HepG2 (cell line): ENCODE measurements around the gene KDM4E.

ENCODE experiments used
- ATF3 ChIP-seq: sonication (generic); formaldehyde crosslinking; IDR thresholded peaks from 2 replicates; pipeline ENCODE4 v1.4.0; 2020; ENCODE audit warnings: missing genetic modification reagents
- CTCF ChIP-seq: sonication (generic); formaldehyde crosslinking; IDR thresholded peaks from 2 replicates; pipeline ENCODE4 v1.5.0; 2020; ENCODE audit warnings: mild to moderate bottlenecking, missing genetic modification reagents, moderate library complexity
- FOXC1 ChIP-seq: sonication (generic); formaldehyde crosslinking; IDR thresholded peaks from 2 replicates; pipeline ENCODE4 v1.8.0; 2022; ENCODE audit warnings: mild to moderate bottlenecking, missing genetic modification reagents, borderline replicate concordance
- RBM39 ChIP-seq: fragments of 200-400 bp; formaldehyde crosslinking; IDR thresholded peaks from one replicate; pipeline ENCODE4 v1.6.1; 2018; ENCODE audit warnings: antibody characterized with exemption, mild to moderate bottlenecking, low read depth, low read length; ENCODE audit not compliant: poor library complexity, severe bottlenecking
- TARDBP ChIP-seq: sonication (generic); formaldehyde crosslinking; IDR thresholded peaks from 2 replicates; pipeline ENCODE4 v1.8.0; 2022; ENCODE audit warnings: mild to moderate bottlenecking, missing genetic modification reagents
- TBP ChIP-seq: sonication (generic); formaldehyde crosslinking; IDR thresholded peaks from 2 replicates; pipeline ENCODE4 v1.5.0; 2020; ENCODE audit warnings: missing genetic modification reagents
- U2AF2 ChIP-seq: fragments of 200-400 bp; formaldehyde crosslinking; IDR thresholded peaks from 2 replicates; pipeline ENCODE4 v1.6.1; 2017; ENCODE audit warnings: low read depth, mild to moderate bottlenecking, low read length
- ZBTB49 ChIP-seq: sonication (generic); formaldehyde crosslinking; IDR thresholded peaks from 2 replicates; pipeline ENCODE4 v1.4.0; 2020; ENCODE audit warnings: missing genetic modification reagents, borderline replicate concordance
- ZNF496 ChIP-seq: sonication (generic); formaldehyde crosslinking; IDR thresholded peaks from 2 replicates; pipeline ENCODE4 v1.8.1; 2023; ENCODE audit warnings: mild to moderate bottlenecking, moderate library complexity, missing genetic modification reagents; ENCODE audit not compliant: insufficient replicate concordance
- ZSCAN31 ChIP-seq: sonication (generic); formaldehyde crosslinking; IDR thresholded peaks from 2 replicates; pipeline ENCODE4 v1.5.0; 2020; ENCODE audit warnings: low read depth, mild to moderate bottlenecking, missing genetic modification reagents
- TF ChIP-seq, protein P1 (sequence below): sonication (generic); formaldehyde crosslinking; IDR thresholded peaks from 2 replicates; pipeline ENCODE4 v1.5.0; 2020; ENCODE audit warnings: missing genetic modification reagents
- TF ChIP-seq, protein P2 (sequence below): sonication (generic); formaldehyde crosslinking; IDR thresholded peaks from 2 replicates; pipeline ENCODE4 v1.5.0; 2020; ENCODE audit warnings: mild to moderate bottlenecking, missing genetic modification reagents

- TF ChIP-seq TARDBP (CRISPR knock-in tag): no peak
- TF ChIP-seq ZNF496: no peak
- TF ChIP-seq FOXC1: no peak
- TF ChIP-seq, protein P1, sequence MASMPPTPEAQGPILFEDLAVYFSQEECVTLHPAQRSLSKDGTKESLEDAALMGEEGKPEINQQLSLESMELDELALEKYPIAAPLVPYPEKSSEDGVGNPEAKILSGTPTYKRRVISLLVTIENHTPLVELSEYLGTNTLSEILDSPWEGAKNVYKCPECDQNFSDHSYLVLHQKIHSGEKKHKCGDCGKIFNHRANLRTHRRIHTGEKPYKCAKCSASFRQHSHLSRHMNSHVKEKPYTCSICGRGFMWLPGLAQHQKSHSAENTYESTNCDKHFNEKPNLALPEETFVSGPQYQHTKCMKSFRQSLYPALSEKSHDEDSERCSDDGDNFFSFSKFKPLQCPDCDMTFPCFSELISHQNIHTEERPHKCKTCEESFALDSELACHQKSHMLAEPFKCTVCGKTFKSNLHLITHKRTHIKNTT (CRISPR knock-in tag): no peak
- TF ChIP-seq U2AF2: no peak
- TF ChIP-seq ZSCAN31 (CRISPR knock-in tag): no peak
- TF ChIP-seq, protein P2, sequence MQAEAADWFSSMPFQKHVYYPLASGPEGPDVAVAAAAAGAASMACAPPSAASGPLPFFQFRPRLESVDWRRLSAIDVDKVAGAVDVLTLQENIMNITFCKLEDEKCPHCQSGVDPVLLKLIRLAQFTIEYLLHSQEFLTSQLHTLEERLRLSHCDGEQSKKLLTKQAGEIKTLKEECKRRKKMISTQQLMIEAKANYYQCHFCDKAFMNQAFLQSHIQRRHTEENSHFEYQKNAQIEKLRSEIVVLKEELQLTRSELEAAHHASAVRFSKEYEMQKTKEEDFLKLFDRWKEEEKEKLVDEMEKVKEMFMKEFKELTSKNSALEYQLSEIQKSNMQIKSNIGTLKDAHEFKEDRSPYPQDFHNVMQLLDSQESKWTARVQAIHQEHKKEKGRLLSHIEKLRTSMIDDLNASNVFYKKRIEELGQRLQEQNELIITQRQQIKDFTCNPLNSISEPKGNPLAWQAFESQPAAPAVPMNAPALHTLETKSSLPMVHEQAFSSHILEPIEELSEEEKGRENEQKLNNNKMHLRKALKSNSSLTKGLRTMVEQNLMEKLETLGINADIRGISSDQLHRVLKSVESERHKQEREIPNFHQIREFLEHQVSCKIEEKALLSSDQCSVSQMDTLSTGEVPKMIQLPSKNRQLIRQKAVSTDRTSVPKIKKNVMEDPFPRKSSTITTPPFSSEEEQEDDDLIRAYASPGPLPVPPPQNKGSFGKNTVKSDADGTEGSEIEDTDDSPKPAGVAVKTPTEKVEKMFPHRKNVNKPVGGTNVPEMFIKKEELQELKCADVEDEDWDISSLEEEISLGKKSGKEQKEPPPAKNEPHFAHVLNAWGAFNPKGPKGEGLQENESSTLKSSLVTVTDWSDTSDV (CRISPR knock-in tag): no peak
- TF ChIP-seq RBM39: no peak
- no peak for TF ChIP-seq ATF3 (CRISPR knock-in tag)
- TF ChIP-seq ZBTB49: no peak
- TF ChIP-seq TBP: no peak
- no peak for TF ChIP-seq CTCF (CRISPR knock-in tag)
These were observed 8.9 kb upstream of the KDM4E start for GRCh38 chr11:95016139-95016538.
